Gastroesophageal sphincter (tissue), 3 donors: Measurements from ENCODE around the gene SEMA3C.

ENCODE experiments used
- CTCF ChIP-seq, 4 experiments: fragments of 200-600 bp in 2 of 4; fragments of 450-650 bp in 2 of 4; sonication (generic) in 1 of 4; IDR thresholded peaks; one replicate each; pipeline ENCODE4 v1.5.1; 2017 to 2019; ENCODE audit warnings: antibody characterized with exemption in 4 of 4, mild to moderate bottlenecking in 2 of 4, moderate library complexity in 2 of 4
- EP300 ChIP-seq: sonication (generic); formaldehyde crosslinking; IDR thresholded peaks from one replicate; pipeline ENCODE4 v1.6.1; 2017; ENCODE audit warnings: antibody characterized with exemption, mild to moderate bottlenecking
- POLR2A ChIP-seq, 2 donors: fragments of 450-650 bp; IDR thresholded peaks; one replicate each; pipeline ENCODE4 v1.6.1; 2017; ENCODE audit warnings: antibody characterized with exemption in 2 of 2, mild to moderate bottlenecking in 2 of 2, moderate library complexity in 1 of 2
- POLR2AphosphoS5 ChIP-seq: sonication (generic); formaldehyde crosslinking; IDR thresholded peaks from one replicate; pipeline ENCODE4 v1.6.1; 2017; ENCODE audit warnings: antibody characterized with exemption

GRCh38 chr7:80781561-80781979 is 137.3 kb downstream of the SEMA3C start:
- TF ChIP-seq CTCF (IDR thresholded peaks at IDR 0.05) = peak in 1 of 4 experiments; percentile 19
- no peak for TF ChIP-seq POLR2A (IDR thresholded peaks at IDR 0.05)
- no peak for TF ChIP-seq EP300
- TF ChIP-seq POLR2AphosphoS5 = peak; percentile 53
